Endothelial cell of umbilical vein (primary cell): ENCODE data around the gene FAM43A. TPM values are rescaled to one million over a fixed set of nuclear protein-coding genes. Genes with fewer than 3 reads are reported as not detected.

Experiments used
- BruUV-seq: library from RNA; stranded (reverse); fragments of 400-500 nt; replicated peaks from 2 replicates; lab custom pipeline; 2021; lab: Mats Ljungman, UMichigan
- CTCF ChIA-PET: fragments of 300-600, 350-600 bp; sonication (Branson Sonifier 250); formaldehyde crosslinking; loops from one replicate; lab custom pipeline; 2021; ENCODE audit warnings: antibody characterized with exemption, inconsistent platforms; lab: Charles Lee
- POLR2A ChIA-PET: fragments of 300-600, 350-600 bp; sonication (Branson Sonifier 250); formaldehyde crosslinking; loops from one replicate; lab custom pipeline; 2021; ENCODE audit warnings: antibody characterized with exemption, inconsistent platforms; lab: Charles Lee
- DNase-seq: peaks from one replicate; pipeline ENCODE4 v3.0.0-alpha.2; 2011; ENCODE audit warnings: low read depth, low spot score
- FAIRE-seq: peaks from 2 replicates; lab custom pipeline; 2011; peaks lifted over from hg19 to GRCh38; lab: Jason Lieb, UNC
- H2AFZ ChIP-seq: 2 replicates; pipeline ENCODE4 v1.6.0; 2012; ENCODE audit warnings: low read depth, low read length, control low read depth, inconsistent platforms
- H3K27ac ChIP-seq: 2 replicates; pipeline ENCODE4 v1.5.1; 2011; ENCODE audit warnings: low read depth, mild to moderate bottlenecking, control low read depth, low read length, moderate library complexity; ENCODE audit not compliant: insufficient read depth
- H3K27me3 ChIP-seq, 2 experiments: 2 replicates each; pipeline versions ENCODE4 v1.6.0 to v1.6.1; 2011; ENCODE audit warnings: low read length in 2 of 2, mixed read lengths in 1 of 2; ENCODE audit not compliant: control insufficient read depth in 2 of 2, insufficient read depth in 2 of 2
- H3K36me3 ChIP-seq, 2 experiments: 2 replicates in 1 of 2; 3 replicates in 1 of 2; pipeline ENCODE4 v1.5.1; 2011; ENCODE audit warnings: low read length in 2 of 2, mild to moderate bottlenecking in 1 of 2, moderate library complexity in 1 of 2; ENCODE audit not compliant: control insufficient read depth in 2 of 2, insufficient read depth in 2 of 2; ENCODE audit errors: extremely low read depth in 1 of 2
- H3K4me1 ChIP-seq: 3 replicates; pipeline ENCODE4 v1.5.1; 2011; ENCODE audit warnings: mild to moderate bottlenecking, low read length; ENCODE audit not compliant: control insufficient read depth, insufficient read depth; ENCODE audit errors: extremely low read depth
- H3K4me2 ChIP-seq: 2 replicates; pipeline ENCODE4 v1.6.1; 2011; ENCODE audit warnings: low read length, control low read depth, mixed read lengths; ENCODE audit not compliant: insufficient read depth
- H3K4me3 ChIP-seq, 3 experiments: fragments of 200-600 bp in 1 of 3; sonication (generic), shearing (Covaris generic) in 1 of 3; replicated peaks in 1 of 3; 2 replicates each; pipeline ENCODE4 v1.5.1; 2011 to 2016; ENCODE audit warnings: control low read depth in 3 of 3, low read length in 3 of 3, mild to moderate bottlenecking in 2 of 3, inconsistent platforms in 1 of 3, low read depth in 1 of 3, moderate library complexity in 1 of 3; ENCODE audit not compliant: insufficient read depth in 1 of 3
- H3K79me2 ChIP-seq: 2 replicates; pipeline ENCODE4 v1.6.0; 2012; ENCODE audit warnings: low read length, inconsistent platforms; ENCODE audit not compliant: control insufficient read depth, insufficient read depth
- H3K9ac ChIP-seq: replicated peaks from 2 replicates; pipeline ENCODE3; 2011; ENCODE audit warnings: low read length, control low read depth; ENCODE audit not compliant: insufficient read depth; ENCODE audit errors: extremely low read depth
- H3K9me1 ChIP-seq: replicated peaks from 3 replicates; pipeline ENCODE4 v1.6.0; 2011; ENCODE audit warnings: mild to moderate bottlenecking, low read length; ENCODE audit not compliant: control insufficient read depth, insufficient read depth; ENCODE audit errors: extremely low read depth
- H3K9me3 ChIP-seq: replicated peaks from 2 replicates; pipeline ENCODE4 v1.5.1; 2012; ENCODE audit warnings: low read length, inconsistent platforms; ENCODE audit not compliant: control insufficient read depth, insufficient read depth
- H4K20me1 ChIP-seq: replicated peaks from 2 replicates; pipeline ENCODE3; 2011; ENCODE audit warnings: mild to moderate bottlenecking, low read length; ENCODE audit not compliant: control insufficient read depth, insufficient read depth; ENCODE audit errors: extremely low read depth
- EZH2 ChIP-seq: IDR thresholded peaks from 2 replicates; pipeline ENCODE4 v1.6.1; 2012; ENCODE audit warnings: borderline replicate concordance, low read depth, mild to moderate bottlenecking, moderate library complexity, low read length, inconsistent platforms; ENCODE audit not compliant: severe bottlenecking
- FOS ChIP-seq: IDR thresholded peaks from 2 replicates; pipeline ENCODE4 v1.6.1; 2011; ENCODE audit warnings: mild to moderate bottlenecking, low read length, moderate library complexity, borderline replicate concordance; ENCODE audit not compliant: insufficient read depth
- GATA2 ChIP-seq: IDR thresholded peaks from 2 replicates; pipeline ENCODE4 v1.7.0; 2011; ENCODE audit warnings: low read depth, mild to moderate bottlenecking, moderate library complexity, mixed read lengths, low read length; ENCODE audit not compliant: insufficient read length, insufficient read depth
- JUN ChIP-seq: IDR thresholded peaks from 2 replicates; pipeline ENCODE4 v1.6.1; 2011; ENCODE audit warnings: borderline replicate concordance, low read depth; ENCODE audit not compliant: insufficient read length, insufficient read depth
- MYC ChIP-seq: IDR thresholded peaks from one replicate; pipeline ENCODE4 v1.6.1; 2011; ENCODE audit warnings: mild to moderate bottlenecking, low read depth, low read length
- POLR2A ChIP-seq: IDR thresholded peaks from 2 replicates; pipeline ENCODE4 v1.6.1; 2012; ENCODE audit warnings: low read depth, mild to moderate bottlenecking, control low read depth, low read length
- POLR2AphosphoS5 ChIP-seq: IDR thresholded peaks from 2 replicates; pipeline ENCODE4 v1.6.1; 2012; ENCODE audit warnings: low read depth, mild to moderate bottlenecking, control low read depth, low read length, moderate library complexity; ENCODE audit not compliant: insufficient read depth
- dilution Hi-C: fragments of 300-500 bp; cut with MboI; formaldehyde crosslinking; loops from one replicate; pipeline ENCODE4 v1.15.0; 2019; ENCODE audit warnings: low sequenced_read_pairs; ENCODE audit not compliant: extremely low pct_ligation_motif_present
- intact Hi-C: fragments of 100-400 bp; cut with micrococcal nuclease; formaldehyde crosslinking; loops from one replicate; pipeline ENCODE4 v1.10.0; 2022
- polyA plus RNA-seq, 4 experiments: library from polyadenylated mRNA; depleted of rRNA in 3 of 4; stranded (reverse) in 3 of 4; unstranded in 1 of 4; fragments of >200 nt; gene quantifications; 2 replicates each; pipeline versions ENCODE4 v1.2.1 to v1.2.3, GENCODE V29; 2011 to 2012; ENCODE audit warnings: missing spikeins in 1 of 4
- total RNA-seq: library from RNA; stranded (reverse); gene quantifications from 2 replicates; pipeline ENCODE4 v1.2.3, GENCODE V29; 2021
- TF ChIP-seq, protein P1 (sequence below), 2 donors: IDR thresholded peaks; 1 replicate in 1 of 2; 2 replicates in 1 of 2; pipeline ENCODE4 v1.5.1; 2011; ENCODE audit warnings: low read length in 2 of 2, mild to moderate bottlenecking in 2 of 2, moderate library complexity in 2 of 2, control low read depth in 1 of 2, inconsistent platforms in 1 of 2, low read depth in 1 of 2; ENCODE audit not compliant: insufficient read depth in 1 of 2; ENCODE audit errors: extremely low read depth in 1 of 2
- TF ChIP-seq, protein P2 (sequence below): IDR thresholded peaks from 2 replicates; pipeline ENCODE4 v1.6.1; 2011; ENCODE audit not compliant: insufficient read depth, insufficient read length

The FAM43A gene
- total and polyA plus RNA-seq, 2 donors (not counting 3 experiments of a cell fraction or from before 2014, with no cell fraction given) = 244 to 307 TPM

DNA sequence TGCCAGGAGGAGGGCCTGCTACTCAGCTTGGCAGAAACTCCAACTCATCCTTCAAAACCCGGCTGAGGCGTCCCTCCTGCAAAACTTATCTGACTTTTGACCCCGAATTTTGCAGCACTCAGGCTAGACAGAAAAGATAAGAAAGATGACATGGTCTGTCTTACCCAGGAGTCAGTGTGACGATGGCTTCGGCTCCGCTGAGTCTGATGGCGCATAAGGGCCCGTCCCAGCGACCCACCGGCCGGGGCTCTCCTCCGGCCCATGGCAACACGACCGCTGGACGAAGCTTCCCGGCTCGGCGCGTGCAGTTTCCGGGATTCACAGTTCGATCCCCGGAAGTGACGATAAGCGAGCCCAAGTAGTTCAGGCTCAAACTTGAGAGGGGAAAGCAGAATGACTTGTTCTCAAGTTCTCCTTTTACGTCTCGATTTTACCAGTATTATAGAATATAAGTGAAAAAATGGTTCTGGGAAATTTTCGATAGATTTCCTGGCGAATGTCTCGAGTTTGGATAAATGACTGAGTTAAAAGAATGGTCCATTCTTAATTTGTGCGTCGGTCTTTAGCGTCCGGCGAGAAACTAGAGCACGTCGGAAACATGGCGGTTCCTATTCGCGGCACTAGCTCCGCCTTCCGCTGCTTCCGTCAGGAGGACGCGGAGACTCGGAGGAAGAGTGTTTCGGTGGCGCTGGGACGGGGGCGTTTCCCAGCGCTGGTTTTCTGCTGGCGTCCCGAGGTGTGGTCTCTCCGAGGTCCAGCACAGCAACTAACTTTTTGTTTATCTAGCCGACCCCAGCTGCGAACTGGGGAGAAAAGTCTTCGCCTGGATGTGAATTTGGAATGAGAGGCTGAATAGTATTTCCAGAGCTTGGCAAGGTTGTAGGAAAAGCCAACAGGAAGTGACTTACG, 13.5 kb upstream of the FAM43A start, which contains the start of gene LSG1:
Gene LSG1, minus strand, starts transcription at position 292 of the 909 bp plus-strand sequence. Its CDS starts 29 bp downstream, at position 263.
- peaks cover 15% of the 10 kb centered on the region for H3K4me1 ChIP-seq
- POLR2A ChIA-PET = interaction anchor here (0.5 to 2.6 kb wide), 10 partner anchors 10 to 599 kb away, joined by 3 to 18 read pairs (median 6); partner anchors contain the start of genes FAM43A, TMEM44 and XXYLT1
- DNase-seq = peak; percentile 96

More for the DNA sequence above, 13.5 kb upstream of the FAM43A start, which contains the start of gene LSG1:
- Histone ChIP-seq H3K4me2 (peak within 1 kb of the TSS; percentile 99), H3K9ac (peak within 1 kb of the TSS; percentile 95), H3K27me3 (peaks cover 0 to 2% of the 10 kb centered on the region in 2 experiments), H3K27ac (peak within 1 kb of the TSS; percentile 93), H3K9me3 (no peaks in the 10 kb centered on the region), H3K79me2 (peaks cover 42% of the 10 kb centered on the region), H3K36me3 (peaks cover 3 to 4% of the 10 kb centered on the region in 2 experiments), H3K4me3 (peak within 1 kb of the TSS; percentile 61 to 97 (median 64)), H2AFZ (peak within 1 kb of the TSS; percentile 49), H3K9me1 (no peaks in the 10 kb centered on the region), H4K20me1 (no peaks in the 10 kb centered on the region)
- intact Hi-C loops (loop anchor here (1.0 to 5.0 kb wide), 6 partner anchors 32 to 770 kb away; partner anchors contain the start of genes ACAP2 and TMEM44), dilution Hi-C loops (no loop called here)
- TF ChIP-seq, protein P1, sequence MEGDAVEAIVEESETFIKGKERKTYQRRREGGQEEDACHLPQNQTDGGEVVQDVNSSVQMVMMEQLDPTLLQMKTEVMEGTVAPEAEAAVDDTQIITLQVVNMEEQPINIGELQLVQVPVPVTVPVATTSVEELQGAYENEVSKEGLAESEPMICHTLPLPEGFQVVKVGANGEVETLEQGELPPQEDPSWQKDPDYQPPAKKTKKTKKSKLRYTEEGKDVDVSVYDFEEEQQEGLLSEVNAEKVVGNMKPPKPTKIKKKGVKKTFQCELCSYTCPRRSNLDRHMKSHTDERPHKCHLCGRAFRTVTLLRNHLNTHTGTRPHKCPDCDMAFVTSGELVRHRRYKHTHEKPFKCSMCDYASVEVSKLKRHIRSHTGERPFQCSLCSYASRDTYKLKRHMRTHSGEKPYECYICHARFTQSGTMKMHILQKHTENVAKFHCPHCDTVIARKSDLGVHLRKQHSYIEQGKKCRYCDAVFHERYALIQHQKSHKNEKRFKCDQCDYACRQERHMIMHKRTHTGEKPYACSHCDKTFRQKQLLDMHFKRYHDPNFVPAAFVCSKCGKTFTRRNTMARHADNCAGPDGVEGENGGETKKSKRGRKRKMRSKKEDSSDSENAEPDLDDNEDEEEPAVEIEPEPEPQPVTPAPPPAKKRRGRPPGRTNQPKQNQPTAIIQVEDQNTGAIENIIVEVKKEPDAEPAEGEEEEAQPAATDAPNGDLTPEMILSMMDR (IDR thresholded peaks at IDR 0.05; ENCODE audit: extremely low read depth in 1 of 2, insufficient read depth in 1 of 2, low read depth in 1 of 2, low read length in 2 of 2) = no peak
- TF ChIP-seq, protein P2, sequence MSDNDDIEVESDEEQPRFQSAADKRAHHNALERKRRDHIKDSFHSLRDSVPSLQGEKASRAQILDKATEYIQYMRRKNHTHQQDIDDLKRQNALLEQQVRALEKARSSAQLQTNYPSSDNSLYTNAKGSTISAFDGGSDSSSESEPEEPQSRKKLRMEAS = peak; percentile 67
- peak; percentile 80 for TF ChIP-seq POLR2A
- no peak for TF ChIP-seq GATA2
- no peak for TF ChIP-seq EZH2
- TF ChIP-seq POLR2AphosphoS5 = peak; percentile 59
- TF ChIP-seq JUN = no peak
- TF ChIP-seq MYC = no peak
- TF ChIP-seq FOS = no peak
- CTCF ChIA-PET = interaction anchor here (0.7 to 5.0 kb wide), 41 partner anchors 11 to 850 kb away, joined by 3 to 71 read pairs (median 4); partner anchors contain the start of genes FAM43A, TMEM44 and XXYLT1
- no TSS peak for BruUV-seq
- peak; percentile 89 for FAIRE-seq
